Stimulated activated CD4-positive, alpha-beta T cell treated with anti-CD3 and anti-CD28 coated beads, Interleukin-2, amount 100 ng/mL, for 24 hours (primary cell): ENCODE measurements around the gene POU2F1.

ENCODE experiments used
- DNase-seq, 2 donors: peaks; one replicate each; pipeline ENCODE4 v3.0.0-alpha.2; 2020

POU2F1 gene

GRCh38 chr1:167426716-167427115, 206.0 kb downstream of the POU2F1 start:
- no peak for DNase-seq

DNA sequence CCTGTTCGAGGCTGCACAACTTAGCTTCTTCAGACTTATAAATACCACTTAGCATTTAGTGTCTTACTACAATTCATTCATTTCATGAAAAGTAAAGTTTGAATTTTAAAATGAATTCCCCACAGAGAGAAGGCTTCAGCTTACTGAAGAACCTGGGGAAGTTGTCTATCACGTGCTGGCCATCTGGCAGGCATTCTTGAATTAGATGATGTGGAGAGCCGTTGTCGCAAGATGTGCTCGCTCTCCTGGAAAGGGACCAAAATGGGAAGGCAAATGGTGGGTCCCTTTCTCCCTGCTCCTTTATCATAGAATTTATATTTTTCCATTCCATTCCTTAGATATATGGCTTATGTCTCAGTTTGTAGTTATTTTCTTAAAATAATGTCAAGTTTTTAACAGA, 207.2 kb downstream of the POU2F1 start:
- DNase-seq: no peak

DNA sequence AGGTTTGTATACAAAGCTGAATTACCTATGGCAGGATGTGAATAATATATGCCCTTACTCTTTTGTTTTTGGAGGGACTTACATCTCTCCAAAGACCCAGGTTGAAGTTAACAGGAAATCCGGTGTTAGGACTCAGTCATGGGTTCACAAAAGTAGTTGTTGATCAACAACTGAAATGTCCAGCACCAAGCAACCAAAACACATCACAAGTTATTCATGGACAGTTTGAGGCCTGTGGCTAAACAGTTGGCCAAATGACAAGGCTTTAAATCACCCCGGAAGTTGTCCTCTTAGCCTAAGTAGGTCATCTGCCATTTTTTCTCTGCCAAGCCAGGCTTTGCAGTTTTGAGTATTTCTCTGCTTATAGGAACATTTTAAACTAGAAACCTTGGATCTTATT, 207.7 kb downstream of the POU2F1 start:
- no peak for DNase-seq

DNA sequence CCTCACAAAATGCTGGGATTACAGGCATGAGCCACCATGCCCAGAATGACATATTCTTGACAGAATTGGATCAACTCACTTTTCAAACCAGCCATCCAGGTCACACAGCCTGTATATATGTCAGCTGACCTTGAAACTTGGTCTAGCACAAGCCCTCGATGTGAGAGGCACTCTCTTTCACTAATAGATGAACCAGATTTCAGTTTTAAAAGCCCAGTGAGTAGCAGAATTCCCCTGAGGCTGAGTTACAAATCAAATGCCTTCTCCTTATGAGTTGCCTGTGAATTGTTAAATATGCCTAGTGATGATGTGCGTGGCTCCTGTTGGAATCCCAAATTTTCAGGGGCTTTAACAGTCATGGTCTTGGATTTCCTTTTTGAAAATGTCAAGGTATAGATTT, 208.9 kb downstream of the POU2F1 start:
- DNase-seq: no peak

DNA sequence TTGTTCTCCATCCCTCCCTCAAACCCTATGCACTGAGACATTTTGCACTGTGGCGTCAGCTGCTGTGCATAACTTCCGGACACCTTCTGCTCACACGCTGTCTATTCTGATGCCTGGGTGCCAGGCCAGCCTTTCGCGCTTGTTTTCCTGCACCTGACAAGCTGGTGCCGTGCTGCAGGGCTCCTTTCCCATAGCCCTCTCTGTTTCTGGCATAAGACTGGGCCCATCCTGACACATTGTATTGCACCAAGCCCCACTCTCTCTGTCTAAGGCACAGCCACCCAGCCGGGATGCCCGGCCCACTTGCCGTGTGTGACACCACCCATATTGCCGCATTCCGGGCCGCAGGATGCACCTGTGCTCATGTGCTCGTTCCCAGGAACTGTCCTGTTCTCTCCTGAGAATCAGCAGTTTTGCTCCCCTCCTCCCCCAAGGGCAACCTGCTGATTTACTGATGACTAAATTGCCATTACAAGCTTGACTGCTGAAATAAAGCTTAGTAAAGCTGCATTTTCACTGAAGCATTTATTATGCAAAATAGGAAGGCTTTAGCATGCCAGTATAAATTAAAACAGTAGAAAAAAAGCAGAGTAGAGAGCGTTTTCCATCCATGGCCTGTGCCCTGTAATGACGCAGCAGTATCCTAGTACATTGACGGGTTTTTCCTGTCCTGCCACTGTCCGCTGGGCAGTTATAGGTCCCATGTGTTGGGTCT, 209.6 kb downstream of the POU2F1 start:
- no peak for DNase-seq

- no peak for DNase-seq
These were observed 210.2 kb downstream of the POU2F1 start for GRCh38 chr1:167430849-167431242.

- no peak for DNase-seq
These were observed 210.7 kb downstream of the POU2F1 start for GRCh38 chr1:167431261-167431908.

- no peak for DNase-seq
These were observed 211.4 kb downstream of the POU2F1 start for GRCh38 chr1:167431909-167432650.

- DNase-seq: no peak
These were observed 212.1 kb downstream of the POU2F1 start for GRCh38 chr1:167432780-167433179.

DNA sequence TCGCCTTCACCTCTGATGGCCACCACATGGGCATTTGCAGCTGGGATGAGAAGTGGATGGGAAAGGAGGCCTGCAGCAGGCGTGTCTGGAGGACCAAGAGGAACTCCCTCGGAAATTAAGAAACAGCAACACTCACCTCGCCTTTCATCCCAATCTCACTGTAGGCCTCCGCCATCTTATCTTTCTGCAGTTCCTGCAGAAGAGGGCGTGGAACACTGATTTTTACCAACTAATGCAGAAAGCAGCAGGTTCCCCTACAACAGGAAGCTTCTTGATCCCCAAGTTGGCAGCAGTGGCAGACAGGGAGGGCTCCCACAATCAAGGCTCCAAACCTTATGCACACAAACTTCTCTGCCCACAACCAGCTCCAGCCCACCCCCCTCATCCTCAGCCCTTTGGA, 213.2 kb downstream of the POU2F1 start:
- no peak for DNase-seq

GRCh38 chr1:167434306-167434705, 213.6 kb downstream of the POU2F1 start:
- DNase-seq: peak in 1 of 2 donors; percentile 16

GRCh38 chr1:167435484-167435883, 214.8 kb downstream of the POU2F1 start:
- peak in 1 of 2 donors; percentile 17 for DNase-seq

- peak in 1 of 2 donors; percentile 21 for DNase-seq
These were observed 217.8 kb downstream of the POU2F1 start for GRCh38 chr1:167438171-167439138.

- peak; percentile 32 to 47 for DNase-seq
These were observed 218.8 kb downstream of the POU2F1 start for GRCh38 chr1:167439301-167439988.

GRCh38 chr1:167440345-167440744, 219.7 kb downstream of the POU2F1 start:
- DNase-seq: peak in 1 of 2 donors; percentile 16

DNA sequence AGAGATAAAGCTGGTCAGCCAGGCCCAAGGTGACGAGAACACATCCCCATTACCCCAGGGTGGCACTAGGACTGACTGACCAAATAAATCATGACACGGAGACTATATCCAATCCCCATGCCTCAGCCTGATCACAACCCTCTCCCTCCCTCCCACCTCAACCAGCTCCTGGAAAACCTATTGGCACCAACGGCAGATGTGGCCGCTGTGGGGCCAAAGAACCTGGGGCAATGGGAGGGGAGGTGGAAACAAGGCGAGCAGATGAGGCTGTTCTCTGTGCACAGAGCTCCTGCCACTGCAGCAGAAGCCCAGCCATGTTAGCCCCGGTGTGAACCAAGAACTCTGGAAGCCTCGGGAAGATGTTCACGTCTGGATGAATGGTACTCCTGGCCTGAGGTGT, 220.1 kb downstream of the POU2F1 start:
- peak in 1 of 2 donors; percentile 14 for DNase-seq

DNA sequence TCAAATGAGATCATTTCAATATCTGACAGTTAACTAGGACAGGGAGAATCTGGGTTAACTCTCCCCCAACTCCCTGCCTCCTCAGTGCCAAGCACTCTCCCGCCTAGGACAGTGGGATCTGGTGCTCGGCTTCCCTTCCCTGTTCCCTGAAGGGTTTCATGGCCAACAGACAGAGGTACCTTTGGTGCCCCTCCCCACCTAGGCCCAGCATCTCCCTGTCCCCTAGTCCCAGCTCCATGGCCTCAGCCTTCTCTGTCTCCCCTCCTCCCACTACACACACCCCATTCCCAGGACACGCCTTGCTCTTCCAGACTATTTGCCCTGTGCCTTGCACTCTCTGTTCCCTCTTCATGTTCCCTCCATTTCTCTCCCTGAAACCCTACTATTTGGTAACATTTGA, 220.5 kb downstream of the POU2F1 start:
- DNase-seq: no peak

DNA sequence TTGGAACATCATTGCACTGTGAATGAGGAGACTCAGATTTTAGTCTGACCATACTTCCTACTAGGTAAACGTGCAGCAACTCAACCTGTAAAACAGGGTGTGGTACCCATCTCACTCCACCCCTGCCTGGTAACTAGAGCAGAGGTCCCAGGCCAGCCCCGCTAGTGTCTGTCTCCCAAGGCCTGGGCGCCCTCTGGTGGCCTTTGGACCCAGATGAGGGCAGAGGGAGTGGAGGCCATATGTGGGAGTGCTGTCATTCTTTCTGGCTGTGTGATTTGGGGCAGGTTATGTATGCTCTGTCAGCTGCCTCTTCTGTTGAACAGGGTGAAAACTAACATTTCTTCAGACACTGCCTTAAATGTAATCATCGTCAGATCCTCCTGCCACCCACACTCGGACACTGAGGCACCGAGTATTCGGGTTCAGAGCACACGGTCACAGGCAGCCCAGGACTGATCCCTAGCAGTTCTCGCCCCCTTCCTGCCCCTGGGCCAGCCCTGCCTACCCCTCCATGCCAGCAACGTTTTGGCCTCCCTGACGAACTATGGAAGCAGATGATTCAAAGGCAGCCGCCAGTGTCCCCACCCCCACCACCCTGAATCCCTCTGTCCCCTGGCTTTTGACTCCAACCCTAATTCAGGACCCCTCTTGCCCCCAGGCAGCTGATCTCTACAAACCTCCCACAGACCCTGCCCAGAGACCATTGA, 221.6 kb downstream of the POU2F1 start:
- DNase-seq: peak; percentile 90 to 91

GRCh38 chr1:167442854-167443565, 222.3 kb downstream of the POU2F1 start:
- peak in 1 of 2 donors; percentile 14 for DNase-seq

DNA sequence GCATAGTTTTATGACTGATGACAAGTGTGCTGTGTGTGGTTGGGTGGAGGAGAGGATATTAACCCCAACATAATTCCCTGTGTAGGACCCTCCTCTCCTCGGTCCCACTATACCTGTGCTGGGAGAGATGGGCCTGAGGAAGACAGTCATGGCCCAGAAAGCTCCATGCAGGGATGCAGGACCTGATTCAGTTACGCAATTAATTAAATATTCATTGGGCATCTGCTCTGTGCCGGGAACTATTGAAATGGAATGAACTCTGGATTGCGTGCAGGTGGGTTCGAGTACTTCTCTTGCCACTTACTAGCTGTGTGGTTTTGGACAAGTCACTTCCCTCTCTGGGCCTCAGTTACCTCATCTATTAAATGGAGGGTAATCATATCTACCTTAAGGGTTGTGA, 223.1 kb downstream of the POU2F1 start:
- peak in 1 of 2 donors; percentile 6 for DNase-seq

- no peak for DNase-seq
These were observed 226.3 kb downstream of the POU2F1 start for GRCh38 chr1:167446966-167447365.
